NCI-H1694 (cell line): ENCODE measurements around the gene KLHL8.
A peak's percentile ranks its signal among the peaks of the same experiment; 100 is the strongest.
"Not testable (repeated sequence)": the region's sequence is repeated elsewhere in the genome, so short reads cannot be mapped to it uniquely, and the experiment has no call there.

Source experiments
- DNase-seq: peaks from one replicate; lab custom pipeline; 2025; lab: John Stamatoyannopoulos, UW

The KLHL8 gene

GRCh38 chr4:87227751-87228151 lies 7.3 kb upstream of the KLHL8 start:
- DNase-seq, result no peak

- DNase-seq, result no peak
Observed at GRCh38 chr4:87225936-87226335, 5.5 kb upstream of the KLHL8 start.

GRCh38 chr4:87224141-87224923 lies 3.9 kb upstream of the KLHL8 start:
- no peak for DNase-seq

- peak; percentile 8 for DNase-seq
Observed at GRCh38 chr4:87219632-87220093, 755 bp downstream of the KLHL8 start.

GRCh38 chr4:87217235-87217763 lies 3.1 kb downstream of the KLHL8 start:
- DNase-seq, result not testable (repeated sequence)

- DNase-seq, result no peak
Observed at GRCh38 chr4:87216469-87216868, 3.9 kb downstream of the KLHL8 start.

- DNase-seq, result no peak
Observed at GRCh38 chr4:87213421-87214075, 6.9 kb downstream of the KLHL8 start.

GRCh38 chr4:87211249-87211952 lies 9.0 kb downstream of the KLHL8 start:
- DNase-seq, result no peak

- no peak for DNase-seq
Observed at GRCh38 chr4:87209696-87210095, 10.7 kb downstream of the KLHL8 start.

GRCh38 chr4:87209182-87209581 lies 11.2 kb downstream of the KLHL8 start:
- DNase-seq, result no peak

- no peak for DNase-seq
Observed at GRCh38 chr4:87204559-87204958, 15.9 kb downstream of the KLHL8 start.

GRCh38 chr4:87196927-87197326 lies 23.5 kb downstream of the KLHL8 start:
- no peak for DNase-seq

- DNase-seq, result no peak
Observed at GRCh38 chr4:87196146-87196545, 24.3 kb downstream of the KLHL8 start.

GRCh38 chr4:87193958-87194675 lies 26.3 kb downstream of the KLHL8 start:
- DNase-seq, result no peak

- DNase-seq, result no peak
Observed at GRCh38 chr4:87192145-87192919, 28.1 kb downstream of the KLHL8 start.

- DNase-seq, result no peak
Observed at GRCh38 chr4:87188932-87189331, 31.5 kb downstream of the KLHL8 start.

- DNase-seq, result no peak
Observed at GRCh38 chr4:87188048-87188447, 32.4 kb downstream of the KLHL8 start.

GRCh38 chr4:87185146-87185870 lies 35.1 kb downstream of the KLHL8 start:
- no peak for DNase-seq

- DNase-seq, result no peak
Observed at GRCh38 chr4:87180767-87181166, 39.7 kb downstream of the KLHL8 start.

GRCh38 chr4:87179751-87180150 lies 40.7 kb downstream of the KLHL8 start:
- DNase-seq, result no peak
